Measurements from ENCODE around the gene PFKFB3. TPM values are rescaled to one million over a fixed set of nuclear protein-coding genes. Genes with fewer than 3 reads are reported as not detected.
"Not testable (repeated sequence)": the region's sequence is repeated elsewhere in the genome, so short reads cannot be mapped to it uniquely, and the experiment has no call there.

The PFKFB3 gene
- total RNA-seq, 2 experiments from 2014 or later, result 57.1 to 59.3 TPM

DNA sequence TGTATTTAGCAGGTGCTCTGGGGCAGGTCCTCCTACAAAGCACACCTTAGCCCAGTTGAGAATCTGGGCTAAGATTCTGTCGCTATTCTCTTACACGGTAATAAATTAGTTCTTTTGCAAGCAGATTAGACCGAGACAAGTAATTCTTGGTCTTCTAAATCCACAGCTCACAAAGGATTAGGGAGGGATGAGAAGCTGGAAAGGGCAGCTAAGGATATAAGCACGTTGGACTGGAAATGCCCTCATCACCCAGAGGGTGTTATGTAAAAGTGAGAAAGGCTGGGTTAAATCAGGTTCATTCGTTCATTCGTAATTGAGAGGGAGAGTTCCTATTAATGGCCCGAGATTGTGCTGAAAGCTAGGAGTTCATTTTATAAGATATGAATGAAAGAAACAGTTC is 41.8 kb downstream of the PFKFB3 start:
- H3K27me3 Mint-ChIP-seq, result no peaks in the 10 kb centered on the region
- peaks cover 6% of the 10 kb centered on the region for H3K36me3 Mint-ChIP-seq
- peaks cover 17% of the 10 kb centered on the region for H3K4me1 Mint-ChIP-seq
- H3K4me3 Mint-ChIP-seq, result no peak overlapping the region
- CTCF ChIA-PET, result interaction anchor here (0.8 to 3.7 kb wide), 4 partner anchors 9 to 157 kb away, joined by 3 to 10 read pairs (median 4); partner anchors contain the start of gene PFKFB3
- ATAC-seq (no peak), DNase-seq (no peak)
- no peaks in the 10 kb centered on the region for H3K9me3 Mint-ChIP-seq (ENCODE audit: low read depth)
- H3K27ac Mint-ChIP-seq, result no peak overlapping the region

DNA sequence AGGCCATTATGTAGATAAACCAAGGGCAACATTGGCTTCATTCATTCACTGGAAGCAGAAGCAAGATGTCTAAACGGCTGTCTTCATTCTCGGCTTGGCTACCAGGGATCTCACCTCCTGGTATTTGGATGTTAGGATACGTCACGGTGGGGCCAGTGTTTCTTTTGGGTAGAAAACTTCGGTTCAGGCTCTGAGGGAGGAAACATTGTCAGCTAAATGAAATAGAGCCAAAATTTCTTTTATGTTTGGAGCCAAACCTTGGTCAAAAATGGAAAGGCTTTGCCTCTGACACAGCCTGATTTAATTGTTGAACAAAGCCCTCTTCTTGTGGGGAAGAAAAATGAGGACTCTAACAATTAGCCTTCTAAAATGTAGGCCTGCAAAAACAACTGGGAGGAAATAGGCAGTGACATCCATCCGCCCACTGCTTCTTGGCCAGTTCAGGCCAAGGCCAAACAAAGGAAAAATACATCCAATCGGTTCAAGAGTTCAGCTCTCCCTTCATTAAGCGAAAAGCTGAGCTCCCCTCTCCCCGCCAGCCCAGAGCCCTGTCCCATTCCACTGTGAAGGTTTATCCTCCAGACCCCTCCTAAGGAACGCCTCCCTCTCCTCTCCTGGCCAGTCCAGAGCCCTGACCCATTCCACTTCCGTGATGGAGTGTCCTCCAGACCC is 44.4 kb downstream of the PFKFB3 start:
- CTCF ChIA-PET, result interaction anchor here (0.9 kb wide), 1 partner anchor 9 kb away, joined by 3 read pairs; no protein-coding TSS in a partner anchor
- Mint-ChIP-seq H3K36me3 (peaks cover 1% of the 10 kb centered on the region), H3K27ac (no peak overlapping the region), H3K4me1 (no peaks in the 10 kb centered on the region), H3K9me3 (ENCODE audit: low read depth) (no peaks in the 10 kb centered on the region), H3K4me3 (no peak overlapping the region), H3K27me3 (no peaks in the 10 kb centered on the region)
- ATAC-seq, result no peak
- no peak for DNase-seq

DNA sequence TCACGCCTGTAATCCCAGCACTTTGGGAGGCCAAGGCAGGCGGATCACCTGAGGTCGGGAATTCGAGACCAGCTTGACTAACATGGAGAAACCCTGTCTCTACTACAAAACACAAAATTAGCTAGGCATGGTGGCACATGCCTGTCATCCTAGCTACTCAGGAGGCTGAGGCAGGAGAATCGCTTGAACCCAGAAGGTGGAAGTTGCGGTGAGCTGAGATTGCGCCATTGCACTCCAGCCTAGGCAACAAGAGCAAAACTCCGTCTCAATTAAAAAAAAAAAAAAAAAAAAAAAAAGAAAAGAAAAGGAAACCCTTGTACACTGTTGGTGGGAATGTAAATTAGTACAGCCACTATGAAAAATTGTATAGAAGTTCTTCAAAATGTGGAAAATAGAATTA is 46.2 kb downstream of the PFKFB3 start:
- not testable (repeated sequence) for H3K36me3 Mint-ChIP-seq; ATAC-seq; H3K27me3 Mint-ChIP-seq; H3K4me1 Mint-ChIP-seq; H3K27ac Mint-ChIP-seq; H3K4me3 Mint-ChIP-seq; H3K9me3 Mint-ChIP-seq (ENCODE audit: low read depth); DNase-seq
- CTCF ChIA-PET, result interaction anchor here (0.7 to 1.0 kb wide), 2 partner anchors 24 to 141 kb away, joined by 3 read pairs; no protein-coding TSS in a partner anchor

DNA sequence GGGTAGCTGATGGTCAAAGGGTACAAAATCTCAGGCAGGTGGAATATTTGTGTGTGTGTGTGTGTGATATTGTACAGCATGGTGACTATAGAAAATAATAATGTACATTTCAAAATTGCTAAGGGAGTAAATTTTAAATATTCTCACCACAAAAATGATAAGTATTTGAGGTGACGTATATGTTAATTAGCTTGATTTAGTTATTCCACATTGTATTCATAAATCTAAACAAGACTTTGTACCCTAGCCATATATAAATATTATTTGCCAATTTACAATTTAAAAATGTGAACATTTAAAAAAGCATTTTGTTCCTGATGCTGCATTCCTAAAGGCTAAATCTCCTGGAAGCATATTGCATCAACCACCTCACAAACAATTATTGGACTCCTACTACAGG is 47.0 kb downstream of the PFKFB3 start:
- Mint-ChIP-seq H3K27ac (no peak overlapping the region), H3K4me1 (no peaks in the 10 kb centered on the region), H3K9me3 (ENCODE audit: low read depth) (no peaks in the 10 kb centered on the region), H3K36me3 (no peaks in the 10 kb centered on the region), H3K4me3 (no peak overlapping the region), H3K27me3 (no peaks in the 10 kb centered on the region)
- CTCF ChIA-PET, result interaction anchor here (1.0 kb wide), 1 partner anchor 25 kb away, joined by 3 read pairs; no protein-coding TSS in a partner anchor
- DNase-seq (no peak), ATAC-seq (no peak)

DNA sequence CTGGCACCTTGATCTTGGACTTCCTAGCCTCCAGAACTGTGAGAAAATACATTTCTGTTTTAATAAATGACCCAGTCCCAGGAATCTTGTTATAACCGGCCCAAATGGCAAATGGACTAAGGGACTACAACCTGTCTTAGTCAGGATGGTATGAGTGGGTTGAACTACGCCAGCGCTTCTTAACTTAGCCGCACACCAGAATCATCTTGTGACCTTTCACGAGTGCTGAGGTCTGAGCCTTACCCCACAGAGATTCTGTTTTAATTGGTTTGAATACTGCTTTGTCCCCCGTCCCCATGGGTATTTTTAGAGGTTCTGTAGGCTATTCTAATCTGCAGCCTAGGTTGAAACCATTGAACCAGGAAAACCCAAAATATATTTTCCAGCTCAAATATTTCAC is 48.0 kb downstream of the PFKFB3 start:
- Mint-ChIP-seq H3K27me3 (no peaks in the 10 kb centered on the region), H3K9me3 (ENCODE audit: low read depth) (no peaks in the 10 kb centered on the region), H3K4me3 (no peak overlapping the region), H3K4me1 (no peaks in the 10 kb centered on the region), H3K36me3 (no peaks in the 10 kb centered on the region), H3K27ac (no peak overlapping the region)
- no peak for DNase-seq
- CTCF ChIA-PET, result interaction anchor here (1.2 kb wide), 1 partner anchor 15 kb away, joined by 4 read pairs; no protein-coding TSS in a partner anchor
- ATAC-seq, result no peak

DNA sequence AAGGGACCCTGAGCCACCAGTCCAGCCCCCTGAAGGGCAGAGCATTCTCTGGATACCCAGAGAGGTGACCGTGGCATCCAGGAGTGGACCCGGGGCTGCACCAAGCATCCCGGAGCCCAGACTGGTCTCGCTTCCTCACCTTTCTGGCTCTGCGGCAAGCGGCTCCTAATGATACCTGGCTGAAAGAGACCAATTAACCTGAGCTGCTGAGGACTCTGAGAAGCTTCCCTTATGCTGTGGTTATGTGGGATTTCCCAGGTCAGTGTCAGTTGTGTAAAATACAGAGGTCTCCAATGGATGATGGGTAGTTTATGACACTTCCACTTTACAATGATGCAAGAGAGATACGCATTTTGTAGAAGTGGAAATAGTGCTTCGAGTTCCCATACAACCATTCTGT is 51.5 kb downstream of the PFKFB3 start:
- H3K27ac Mint-ChIP-seq, result no peak overlapping the region
- CTCF ChIA-PET, result no interaction called here
- no peak overlapping the region for H3K4me3 Mint-ChIP-seq
- H3K4me1 Mint-ChIP-seq, result no peaks in the 10 kb centered on the region
- peaks cover 7% of the 10 kb centered on the region for H3K36me3 Mint-ChIP-seq
- no peak for DNase-seq
- peaks cover 3% of the 10 kb centered on the region for H3K9me3 Mint-ChIP-seq (ENCODE audit: low read depth)
- no peaks in the 10 kb centered on the region for H3K27me3 Mint-ChIP-seq
- ATAC-seq, result no peak

DNA sequence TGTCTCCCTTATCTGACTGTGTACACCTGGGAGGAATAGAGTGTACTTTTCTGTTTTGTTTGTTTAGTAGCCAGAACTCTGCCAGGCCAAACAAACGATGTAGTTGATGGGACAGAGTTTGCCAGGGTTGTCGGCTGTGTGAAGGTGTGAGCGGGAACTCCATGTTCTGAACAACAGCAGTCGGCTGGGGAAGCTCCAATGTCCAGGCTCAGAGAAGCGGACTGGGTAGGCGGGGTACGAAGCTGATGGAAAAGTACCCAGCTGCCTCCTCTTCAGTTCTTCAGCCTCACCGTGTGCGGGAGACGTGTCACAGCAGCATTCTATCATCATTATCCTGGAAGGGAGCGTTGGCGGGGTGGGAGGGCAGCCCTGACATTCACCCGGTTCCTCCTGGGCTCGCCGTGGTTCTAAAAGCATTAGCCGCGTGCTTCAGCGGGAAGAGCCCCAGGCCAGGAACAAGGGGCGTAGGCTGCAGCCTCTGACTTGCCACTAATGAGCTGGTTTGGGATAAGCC is 52.9 kb downstream of the PFKFB3 start:
- no peak for DNase-seq
- no peaks in the 10 kb centered on the region for H3K27me3 Mint-ChIP-seq
- CTCF ChIA-PET, result interaction anchor here (1.5 kb wide), 1 partner anchor 105 kb away, joined by 3 read pairs; no protein-coding TSS in a partner anchor
- peaks cover 16% of the 10 kb centered on the region for H3K36me3 Mint-ChIP-seq
- no peak overlapping the region for H3K4me3 Mint-ChIP-seq
- ATAC-seq, result no peak
- H3K9me3 Mint-ChIP-seq (ENCODE audit: low read depth), result peaks cover 11% of the 10 kb centered on the region
- no peak overlapping the region for H3K27ac Mint-ChIP-seq
- H3K4me1 Mint-ChIP-seq, result no peaks in the 10 kb centered on the region

DNA sequence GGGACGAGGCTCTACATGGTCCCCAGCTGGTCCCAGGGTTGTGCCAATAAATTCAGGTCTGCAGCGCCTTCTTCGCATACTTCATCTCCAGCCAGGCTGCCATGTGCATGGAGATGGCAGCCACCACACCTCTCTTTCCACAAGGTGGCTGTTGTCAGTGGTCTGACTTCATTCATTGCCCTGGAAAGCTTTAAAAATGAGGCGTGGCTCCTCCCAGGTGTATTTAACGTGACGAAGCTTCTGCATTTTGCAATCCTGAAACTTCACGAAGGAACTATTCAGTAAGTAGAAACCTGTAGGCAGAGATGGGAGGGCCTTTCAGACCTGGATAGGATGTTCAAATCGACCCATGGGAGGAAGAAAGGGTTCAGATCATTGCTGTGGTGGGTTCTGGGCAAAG is 53.7 kb downstream of the PFKFB3 start:
- Mint-ChIP-seq H3K36me3 (peaks cover 25% of the 10 kb centered on the region), H3K27ac (no peak overlapping the region), H3K9me3 (ENCODE audit: low read depth) (peaks cover 11% of the 10 kb centered on the region), H3K4me3 (no peak overlapping the region), H3K27me3 (no peaks in the 10 kb centered on the region), H3K4me1 (no peaks in the 10 kb centered on the region)
- no peak for DNase-seq
- ATAC-seq, result no peak
- CTCF ChIA-PET, result interaction anchor here (0.7 to 1.5 kb wide), 2 partner anchors 9 to 104 kb away, joined by 3 read pairs; no protein-coding TSS in a partner anchor

DNA sequence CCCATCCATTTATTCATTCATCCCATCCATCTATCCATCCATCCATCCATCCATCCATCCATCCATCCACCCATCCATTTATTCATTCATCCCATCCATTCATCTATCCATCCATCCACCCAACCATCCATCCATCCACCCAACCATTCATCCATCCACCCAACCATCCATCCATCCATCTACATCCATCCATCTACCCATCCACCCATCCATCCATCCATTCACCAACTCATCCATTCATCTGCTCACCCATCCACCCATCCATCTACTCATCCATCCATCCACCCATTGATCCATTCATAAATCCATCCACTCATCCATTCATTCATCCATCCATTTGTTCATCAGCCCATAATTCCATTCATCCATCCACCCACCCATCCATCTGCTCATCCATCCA is 56.4 kb downstream of the PFKFB3 start:
- H3K4me3 Mint-ChIP-seq, result no peak overlapping the region
- no peak overlapping the region for H3K27ac Mint-ChIP-seq
- no peaks in the 10 kb centered on the region for H3K4me1 Mint-ChIP-seq
- DNase-seq (no peak), ATAC-seq (no peak)
- H3K27me3 Mint-ChIP-seq, result peaks cover 2% of the 10 kb centered on the region
- H3K36me3 Mint-ChIP-seq, result peaks cover 37% of the 10 kb centered on the region
- peaks cover 11% of the 10 kb centered on the region for H3K9me3 Mint-ChIP-seq (ENCODE audit: low read depth)
- CTCF ChIA-PET, result no interaction called here

DNA sequence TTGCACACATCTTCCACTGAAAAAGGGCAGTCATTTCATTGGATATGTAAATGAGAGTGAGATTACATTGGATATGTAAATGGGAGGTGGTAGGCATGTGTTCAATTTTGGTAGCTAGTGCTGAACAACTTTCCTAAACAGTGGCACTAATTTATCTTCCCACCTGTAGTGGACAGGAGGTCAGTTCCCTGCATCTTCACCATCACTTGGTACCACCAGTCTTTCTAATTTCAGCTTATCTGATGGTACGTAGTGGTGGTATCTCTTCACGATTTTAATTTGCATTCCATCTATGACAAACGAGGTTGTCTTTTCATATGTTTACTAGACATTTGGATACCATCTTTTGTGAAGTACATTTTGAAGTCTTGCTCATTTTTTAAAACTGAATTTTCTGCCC is 58.1 kb downstream of the PFKFB3 start:
- CTCF ChIA-PET, result interaction anchor here (0.7 kb wide), 1 partner anchor 58 kb away, joined by 3 read pairs; the partner anchor contains the start of gene PFKFB3
- Mint-ChIP-seq H3K4me3 (no peak overlapping the region), H3K36me3 (peaks cover 44% of the 10 kb centered on the region), H3K4me1 (no peaks in the 10 kb centered on the region), H3K27ac (no peak overlapping the region), H3K27me3 (peaks cover 9% of the 10 kb centered on the region), H3K9me3 (ENCODE audit: low read depth) (peaks cover 11% of the 10 kb centered on the region)
- no peak for ATAC-seq
- no peak for DNase-seq

DNA sequence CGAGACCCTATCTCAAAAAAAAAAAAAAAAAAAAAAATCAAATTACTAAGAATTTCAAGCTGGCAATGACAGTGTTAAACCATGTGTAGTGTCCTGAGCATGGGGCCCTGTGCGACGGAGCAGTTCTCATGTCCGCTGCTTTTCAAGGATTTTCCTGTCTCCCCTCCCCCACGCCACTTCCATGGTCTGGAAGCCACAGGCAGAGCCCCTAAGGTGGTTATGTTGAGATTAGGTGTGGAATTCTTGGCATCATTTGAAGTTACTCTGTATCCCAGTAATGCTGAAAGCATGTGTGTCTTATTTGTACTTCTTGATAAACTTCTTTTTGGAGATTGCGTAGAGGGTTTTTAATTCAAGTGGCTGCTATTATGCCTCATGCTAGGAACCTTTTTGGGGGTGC is 65.2 kb downstream of the PFKFB3 start:
- DNase-seq, result no peak
- Mint-ChIP-seq H3K27ac (peak overlapping the region; percentile 61), H3K4me1 (peaks cover 59% of the 10 kb centered on the region), H3K4me3 (no peak overlapping the region), H3K9me3 (ENCODE audit: low read depth) (no peaks in the 10 kb centered on the region), H3K27me3 (peaks cover 11% of the 10 kb centered on the region), H3K36me3 (peaks cover 17% of the 10 kb centered on the region)
- ATAC-seq, result no peak
- CTCF ChIA-PET, result interaction anchor here (0.8 to 2.7 kb wide), 3 partner anchors 30 to 138 kb away, joined by 3 to 15 read pairs (median 5); no protein-coding TSS in a partner anchor

DNA sequence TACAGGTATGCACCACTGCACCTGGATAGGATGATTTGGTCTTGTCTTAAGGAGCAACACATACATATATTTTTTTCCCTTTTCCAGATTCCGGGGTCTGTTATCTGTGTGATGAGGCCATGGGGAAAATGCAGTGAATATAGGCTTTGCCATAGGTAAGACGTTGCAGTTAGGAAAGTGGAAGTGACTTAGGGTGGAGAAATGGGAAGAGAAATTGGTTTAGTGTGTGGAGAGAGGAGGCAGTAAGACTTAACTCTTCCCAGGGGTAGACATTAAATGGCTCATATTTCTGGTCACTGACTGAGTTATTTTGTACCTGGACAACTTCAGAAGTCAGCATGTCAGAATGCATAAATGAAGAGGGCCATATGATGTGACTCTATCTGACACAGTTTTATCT is 66.7 kb downstream of the PFKFB3 start:
- H3K9me3 Mint-ChIP-seq (ENCODE audit: low read depth), result no peaks in the 10 kb centered on the region
- H3K36me3 Mint-ChIP-seq, result peaks cover 8% of the 10 kb centered on the region
- ATAC-seq (no peak), DNase-seq (no peak)
- H3K27me3 Mint-ChIP-seq, result peaks cover 9% of the 10 kb centered on the region
- CTCF ChIA-PET, result interaction anchor here (1.8 to 3.6 kb wide), 4 partner anchors 67 to 133 kb away, joined by 7 to 21 read pairs (median 12); partner anchors contain the start of gene PFKFB3
- H3K4me3 Mint-ChIP-seq, result peak overlapping the region; percentile 3
- H3K4me1 Mint-ChIP-seq, result peaks cover 64% of the 10 kb centered on the region
- H3K27ac Mint-ChIP-seq, result peak overlapping the region; percentile 93

DNA sequence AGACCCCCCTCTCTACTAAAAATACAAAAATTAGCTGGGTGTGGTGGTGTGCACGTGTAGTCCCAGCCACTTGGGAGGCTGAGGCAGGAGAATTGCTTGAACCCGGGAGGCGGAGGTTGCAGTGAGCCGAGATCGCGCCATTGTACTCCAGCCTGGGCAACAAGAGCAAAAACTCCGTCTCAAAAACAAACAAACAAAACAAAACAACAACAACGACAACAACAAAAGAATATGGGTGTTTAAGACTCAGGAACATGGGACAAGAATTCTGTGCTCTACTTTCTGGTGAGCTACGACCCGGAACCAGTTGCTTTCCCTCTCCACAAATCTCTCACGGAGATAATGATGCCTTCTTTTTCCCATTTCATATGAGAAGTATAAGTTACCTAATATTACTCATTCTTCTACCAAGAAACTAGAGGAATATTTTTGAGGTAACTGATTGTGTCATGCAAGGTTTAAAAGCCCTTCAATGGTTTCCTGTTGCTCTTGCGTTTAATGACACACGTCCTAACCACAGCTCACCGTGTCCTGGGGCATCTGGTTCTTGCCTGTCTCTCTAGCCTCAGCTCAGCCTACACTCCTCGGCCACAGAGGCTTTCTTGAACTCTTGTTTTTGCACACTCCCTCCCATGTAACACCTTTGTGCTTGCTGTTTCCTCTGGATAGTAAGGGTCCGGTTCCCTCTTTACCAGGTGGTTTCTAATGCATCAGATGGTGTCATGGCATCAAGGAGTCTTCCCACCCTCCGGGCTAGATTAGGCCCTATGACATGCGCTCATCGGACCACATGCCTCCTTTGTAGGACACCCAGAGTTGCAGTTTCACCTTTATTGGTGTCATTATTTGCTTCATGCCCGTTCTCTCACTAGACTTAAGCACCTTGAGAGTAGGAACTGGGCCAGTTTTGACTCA is 67.5 kb downstream of the PFKFB3 start:
- Mint-ChIP-seq H3K4me3 (peak overlapping the region; percentile 46), H3K4me1 (peaks cover 68% of the 10 kb centered on the region), H3K27ac (peak overlapping the region; percentile 93), H3K36me3 (peaks cover 4% of the 10 kb centered on the region), H3K9me3 (ENCODE audit: low read depth) (no peaks in the 10 kb centered on the region), H3K27me3 (peaks cover 5% of the 10 kb centered on the region)
- peak; percentile 79 for ATAC-seq
- CTCF ChIA-PET, result interaction anchor here (1.2 to 3.6 kb wide), 4 partner anchors 21 to 132 kb away, joined by 5 to 21 read pairs (median 8); partner anchors contain the start of gene PFKFB3
- peak; percentile 95 for DNase-seq
